ENCODE measurements around the gene DNAH6.

DNAH6 gene

DNA sequence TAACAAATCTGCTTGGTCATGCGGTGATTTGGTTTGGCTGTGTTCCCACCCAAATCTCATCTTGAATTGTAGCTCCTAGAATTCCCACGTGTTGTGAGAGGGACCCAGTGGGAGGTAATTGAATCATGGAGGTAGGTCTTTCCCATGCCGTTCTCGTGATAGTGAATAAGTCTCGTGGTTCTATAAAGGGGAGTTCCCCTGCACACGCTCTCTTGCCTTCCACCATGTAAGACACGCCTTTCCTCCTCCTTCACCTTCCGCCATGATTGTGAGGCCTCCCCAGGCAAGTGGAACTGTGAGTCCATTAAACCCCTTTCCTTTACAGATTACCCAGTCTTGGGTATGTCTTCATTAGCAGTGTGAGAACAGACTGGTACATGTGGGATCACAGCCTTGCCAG is 327.8 kb downstream of the DNAH6 start:
- no peak for TF ChIP-seq ZFX (IDR thresholded peaks at IDR 0.05; ENCODE audit: borderline replicate concordance)
- TF ChIP-seq, protein P1, sequence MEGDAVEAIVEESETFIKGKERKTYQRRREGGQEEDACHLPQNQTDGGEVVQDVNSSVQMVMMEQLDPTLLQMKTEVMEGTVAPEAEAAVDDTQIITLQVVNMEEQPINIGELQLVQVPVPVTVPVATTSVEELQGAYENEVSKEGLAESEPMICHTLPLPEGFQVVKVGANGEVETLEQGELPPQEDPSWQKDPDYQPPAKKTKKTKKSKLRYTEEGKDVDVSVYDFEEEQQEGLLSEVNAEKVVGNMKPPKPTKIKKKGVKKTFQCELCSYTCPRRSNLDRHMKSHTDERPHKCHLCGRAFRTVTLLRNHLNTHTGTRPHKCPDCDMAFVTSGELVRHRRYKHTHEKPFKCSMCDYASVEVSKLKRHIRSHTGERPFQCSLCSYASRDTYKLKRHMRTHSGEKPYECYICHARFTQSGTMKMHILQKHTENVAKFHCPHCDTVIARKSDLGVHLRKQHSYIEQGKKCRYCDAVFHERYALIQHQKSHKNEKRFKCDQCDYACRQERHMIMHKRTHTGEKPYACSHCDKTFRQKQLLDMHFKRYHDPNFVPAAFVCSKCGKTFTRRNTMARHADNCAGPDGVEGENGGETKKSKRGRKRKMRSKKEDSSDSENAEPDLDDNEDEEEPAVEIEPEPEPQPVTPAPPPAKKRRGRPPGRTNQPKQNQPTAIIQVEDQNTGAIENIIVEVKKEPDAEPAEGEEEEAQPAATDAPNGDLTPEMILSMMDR (IDR thresholded peaks at IDR 0.05) = no peak
- H3K27ac ChIP-seq = no peak overlapping the region

DNA sequence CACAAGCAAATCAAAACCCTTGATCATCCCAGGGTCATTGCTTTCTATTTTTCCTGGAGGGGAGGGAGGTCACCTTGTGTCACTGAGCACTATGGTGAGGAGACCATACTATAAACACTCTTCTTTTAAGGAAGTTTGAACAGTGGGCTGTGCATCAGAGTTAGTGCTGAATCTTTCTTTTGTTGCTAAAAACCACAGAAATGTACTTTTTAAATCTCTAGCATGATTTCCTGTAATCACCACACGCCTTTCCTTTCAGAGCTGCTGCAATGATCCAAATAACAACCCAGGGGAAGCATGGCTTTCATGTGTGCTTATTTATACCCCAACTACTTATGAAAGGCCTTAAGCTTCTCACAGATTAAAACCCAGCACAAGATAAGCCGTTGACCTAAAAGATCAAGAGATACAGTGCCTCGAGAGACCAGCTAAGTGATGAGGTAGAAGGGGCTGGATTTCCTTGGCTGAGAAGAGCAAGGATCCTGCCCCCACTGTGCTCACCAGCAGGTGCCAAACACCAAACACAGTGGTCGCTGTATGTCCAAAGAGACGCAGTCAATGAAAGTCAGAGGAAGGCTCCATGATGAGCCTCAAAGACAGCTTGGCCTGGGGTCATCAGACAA is 329.9 kb downstream of the DNAH6 start:
- H3K27ac ChIP-seq = no peak overlapping the region
- TF ChIP-seq ZFX (IDR thresholded peaks at IDR 0.05; ENCODE audit: borderline replicate concordance) = no peak
- TF ChIP-seq, protein P1 (IDR thresholded peaks at IDR 0.05) = no peak

DNA sequence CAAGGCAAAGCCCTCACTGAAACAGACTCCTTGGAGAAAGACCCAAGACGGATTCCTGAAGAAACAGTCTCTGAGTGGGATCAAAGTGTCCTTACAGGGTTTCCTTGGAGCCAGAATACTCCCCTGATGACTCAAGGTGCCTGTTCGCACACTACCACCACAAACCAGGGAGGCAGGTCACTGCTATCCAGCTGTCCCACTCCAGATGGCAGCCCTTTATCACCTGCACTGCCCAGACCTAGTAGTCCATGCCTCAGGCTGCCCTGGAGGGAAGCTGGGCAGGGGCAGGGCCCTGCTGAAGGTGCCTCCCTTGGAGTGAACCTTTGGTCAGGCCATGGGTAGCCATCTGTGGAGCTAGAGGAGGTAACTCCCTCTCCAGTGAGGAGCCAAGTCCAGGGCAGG is 330.4 kb downstream of the DNAH6 start:
- no peak for TF ChIP-seq ZFX (IDR thresholded peaks at IDR 0.05; ENCODE audit: borderline replicate concordance)
- TF ChIP-seq, protein P1 (IDR thresholded peaks at IDR 0.05) = no peak
- H3K27ac ChIP-seq = no peak overlapping the region

DNA sequence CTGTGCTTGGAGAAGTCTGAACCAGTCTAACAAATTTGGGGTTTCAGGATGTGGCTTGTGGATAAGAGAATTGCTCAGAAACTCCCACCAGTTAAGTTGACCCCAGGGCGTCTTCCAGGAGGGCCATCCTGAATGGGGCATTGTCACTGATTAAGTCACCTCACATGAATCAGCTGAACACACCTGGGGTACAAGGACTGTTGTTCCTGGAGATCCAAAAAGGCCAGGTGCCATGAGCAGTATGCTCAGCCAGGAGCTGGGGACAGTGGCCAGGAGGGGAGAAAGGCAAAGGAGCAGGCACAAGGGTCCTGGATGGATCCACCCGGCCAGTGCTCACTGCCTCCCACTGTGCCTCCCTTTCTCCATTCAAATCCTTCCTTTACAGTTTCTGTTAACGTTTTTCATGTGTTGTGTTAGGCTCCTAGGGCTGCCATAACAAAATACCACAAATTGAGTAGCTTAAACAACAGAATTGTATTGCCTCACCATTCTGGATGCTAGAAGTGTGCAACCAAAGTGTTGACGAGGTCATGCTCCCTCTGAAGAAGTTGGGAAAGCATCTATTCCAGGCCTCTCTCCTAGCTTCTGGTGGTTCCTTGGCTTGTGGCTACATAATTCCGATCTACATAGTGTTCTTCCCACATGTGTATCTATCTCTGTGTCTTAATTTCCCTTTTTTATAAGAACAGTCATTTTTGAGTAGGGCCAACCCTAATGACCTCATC is 331.2 kb downstream of the DNAH6 start:
- H3K27ac ChIP-seq = no peak overlapping the region
- no peak for TF ChIP-seq ZFX (IDR thresholded peaks at IDR 0.05; ENCODE audit: borderline replicate concordance)
- TF ChIP-seq, protein P1 (IDR thresholded peaks at IDR 0.05) = no peak

DNA sequence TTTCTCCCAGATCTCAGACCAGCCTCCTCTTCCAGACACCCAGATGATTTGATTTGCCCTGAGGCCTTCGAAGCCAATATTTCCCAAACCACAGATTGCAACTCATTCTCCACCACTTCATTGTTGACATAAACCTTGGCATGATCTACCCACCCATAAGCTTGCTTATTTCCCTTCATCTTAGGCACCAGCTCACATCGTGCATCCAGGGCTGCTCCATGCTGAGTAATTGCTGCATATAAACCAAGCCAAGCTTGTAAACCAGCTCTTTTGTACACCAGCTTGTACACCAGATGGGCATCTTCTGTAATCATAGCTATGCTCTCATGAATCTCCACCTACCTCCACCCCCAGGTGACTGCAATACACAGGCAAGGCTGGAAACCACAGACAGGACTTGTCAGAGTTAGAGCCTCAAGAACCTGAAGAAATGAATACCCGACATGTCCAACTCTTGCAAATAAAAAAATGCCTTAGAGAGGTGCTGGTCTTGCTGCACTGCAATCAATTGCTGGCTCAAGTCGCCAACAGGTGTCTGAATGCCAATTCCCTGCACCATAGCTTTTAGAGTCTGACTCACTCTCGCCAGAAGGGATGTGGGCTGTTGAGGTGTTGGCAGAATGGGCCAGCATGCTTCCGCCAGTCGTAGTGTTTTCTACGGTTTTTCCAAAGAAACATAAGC is 333.1 kb downstream of the DNAH6 start:
- TF ChIP-seq, protein P1 (IDR thresholded peaks at IDR 0.05) = no peak
- no peak for TF ChIP-seq ZFX (IDR thresholded peaks at IDR 0.05; ENCODE audit: borderline replicate concordance)

DNA sequence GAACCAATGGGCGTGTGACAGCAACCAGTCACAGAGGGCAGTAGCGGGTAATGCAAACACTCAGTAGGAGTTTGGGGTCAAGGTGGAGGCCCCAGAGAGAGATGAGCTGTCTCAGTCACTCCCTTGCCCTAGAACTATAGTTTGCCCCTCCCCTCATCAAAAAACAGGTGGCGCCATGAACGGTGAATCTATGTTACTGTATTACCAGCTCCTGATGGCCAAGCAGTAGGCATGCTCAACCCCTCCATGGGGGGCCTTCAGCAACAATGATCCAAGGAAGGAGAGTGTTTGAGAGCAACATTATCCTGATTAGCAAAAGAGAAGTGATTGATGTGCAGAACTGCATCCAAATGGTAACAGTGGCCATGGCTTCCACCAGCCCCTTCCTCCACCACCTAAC is 334.2 kb downstream of the DNAH6 start:
- TF ChIP-seq ZFX (IDR thresholded peaks at IDR 0.05; ENCODE audit: borderline replicate concordance) = no peak
- TF ChIP-seq, protein P1 (IDR thresholded peaks at IDR 0.05) = no peak

More for the DNA sequence above, 333.1 kb downstream of the DNAH6 start:
- H3K27ac ChIP-seq = no peak overlapping the region

DNA sequence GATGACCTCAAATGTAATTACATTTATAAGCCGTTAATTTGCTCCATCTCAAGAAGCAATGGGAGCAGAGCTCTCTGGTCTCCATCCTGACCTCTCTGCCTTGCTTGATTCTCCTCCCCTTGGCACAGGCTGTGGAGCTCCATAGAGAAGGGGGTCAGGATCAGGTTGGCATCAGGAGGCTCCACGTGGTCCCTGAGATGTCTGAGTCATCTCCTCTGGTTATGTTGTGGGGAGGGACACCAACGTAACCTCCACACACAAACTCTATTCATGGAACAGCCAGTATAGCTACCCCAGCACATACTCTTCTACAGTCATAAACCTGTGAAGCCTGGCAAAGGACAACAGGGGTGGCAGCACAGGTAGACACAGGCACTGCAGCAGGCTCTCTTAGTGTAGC is 335.6 kb downstream of the DNAH6 start:
- TF ChIP-seq, protein P1 (IDR thresholded peaks at IDR 0.05) = no peak
- TF ChIP-seq ZFX (IDR thresholded peaks at IDR 0.05; ENCODE audit: borderline replicate concordance) = no peak
- no peak overlapping the region for H3K27ac ChIP-seq

More for the DNA sequence above, 334.2 kb downstream of the DNAH6 start:
- H3K27ac ChIP-seq = no peak overlapping the region

Measured in 22Rv1 (cell line).